Inflammatory macrophage (primary cell): ENCODE data around the gene F11R.
"Not testable (repeated sequence)": the region's sequence is repeated elsewhere in the genome, so short reads cannot be mapped to it uniquely, and the experiment has no call there.

Experiments
- DNase-seq, 2 donors: peaks; one replicate each; pipeline ENCODE4 v3.0.0-alpha.2; 2020 to 2022

F11R gene

GRCh38 chr1:161012420-161012819 lies 8.5 kb downstream of the F11R start:
- no peak for DNase-seq

GRCh38 chr1:161009602-161010211 lies 11.2 kb downstream of the F11R start:
- DNase-seq = no peak

- no peak for DNase-seq
These were observed 12.0 kb downstream of the F11R start for GRCh38 chr1:161008869-161009510.

- DNase-seq = no peak
These were observed 13.6 kb downstream of the F11R start for GRCh38 chr1:161007369-161007768.

GRCh38 chr1:161006563-161006962 lies 14.4 kb downstream of the F11R start:
- no peak for DNase-seq

GRCh38 chr1:161001525-161001924 lies 19.4 kb downstream of the F11R start:
- no peak for DNase-seq

GRCh38 chr1:161000736-161001480 lies 20.0 kb downstream of the F11R start:
- no peak for DNase-seq

GRCh38 chr1:160999376-160999775 lies 21.6 kb downstream of the F11R start:
- DNase-seq = no peak

GRCh38 chr1:160997323-160998038 lies 23.5 kb downstream of the F11R start:
- DNase-seq = peak; percentile 72 to 74

GRCh38 chr1:160996178-160996577 lies 24.8 kb downstream of the F11R start:
- DNase-seq = peak; percentile 25 to 47

GRCh38 chr1:160993544-160994193 lies 27.3 kb downstream of the F11R start:
- DNase-seq = peak; percentile 35 to 51

- not testable (repeated sequence) for DNase-seq
These were observed 28.9 kb downstream of the F11R start for GRCh38 chr1:160992036-160992435.

- no peak for DNase-seq
These were observed 33.4 kb downstream of the F11R start for GRCh38 chr1:160987359-160988050.

GRCh38 chr1:160985723-160986122 lies 35.2 kb downstream of the F11R start:
- no peak for DNase-seq

GRCh38 chr1:160981584-160982411 lies 39.2 kb downstream of the F11R start:
- peak; percentile 42 to 52 for DNase-seq

GRCh38 chr1:160979286-160979685 lies 41.7 kb downstream of the F11R start:
- peak in 1 of 2 donors; percentile 20 for DNase-seq

- no peak for DNase-seq
These were observed 42.4 kb downstream of the F11R start for GRCh38 chr1:160978510-160978927.

- no peak for DNase-seq
These were observed 45.9 kb downstream of the F11R start for GRCh38 chr1:160975026-160975425.

- no peak for DNase-seq
These were observed 47.5 kb downstream of the F11R start for GRCh38 chr1:160973491-160973890.

- DNase-seq = no peak
These were observed 48.0 kb downstream of the F11R start for GRCh38 chr1:160972939-160973338.

- no peak for DNase-seq
These were observed 49.3 kb downstream of the F11R start for GRCh38 chr1:160971618-160972056.
